A549 (cell line): Measurements from ENCODE around the gene TIGD3. TPM values are rescaled to one million over a fixed set of nuclear protein-coding genes. Genes with fewer than 3 reads are reported as not detected.

Experiments used
- ATAC-seq, 2 experiments: fragments of 200-7000 bp in 1 of 2; fragments of >200 bp in 1 of 2; cut with Nextera tagmentation in 1 of 2; cut with Tn5 transposase in 1 of 2; 3 replicates each; pipeline versions ENCODE4 v1.8.0 to v1.9.1; 2018 to 2020; ENCODE audit warnings: mild to moderate bottlenecking in 1 of 2, moderate library complexity in 1 of 2
- CTCF ChIA-PET: fragments of 300-600 bp; sonication (Branson Sonifier 250); formaldehyde crosslinking; extraction: SDS; loops from one replicate; lab custom pipeline; 2021; ENCODE audit warnings: antibody characterized with exemption, inconsistent platforms; lab: Yijun Ruan, JAX
- POLR2A ChIA-PET: fragments of 350-600 bp; formaldehyde crosslinking; extraction: SDS; loops from one replicate; lab custom pipeline; 2021; ENCODE audit warnings: antibody characterized with exemption, inconsistent platforms; lab: Yijun Ruan, JAX
- DNase-seq, 2 experiments: peaks; one replicate each; pipeline versions ENCODE4 v3.0.0 to v3.0.0-alpha.2; 2011 to 2016; ENCODE audit warnings: low read depth in 1 of 2, low spot score in 1 of 2
- FAIRE-seq: peaks from 2 replicates; lab custom pipeline; 2011; peaks lifted over from hg19 to GRCh38; lab: Jason Lieb, UNC
- H3K27ac ChIP-seq, 2 experiments: fragments of >200 bp; sonication (Bioruptor Twin); formaldehyde crosslinking; 3 replicates each; pipeline ENCODE4 v1.5.1; 2016 to 2017
- H3K4me1 ChIP-seq: fragments of >200 bp; sonication (Bioruptor Twin); formaldehyde crosslinking; 3 replicates; pipeline ENCODE4 v1.6.1; 2016
- H3K4me2 ChIP-seq: fragments of >200 bp; sonication (Bioruptor Twin); formaldehyde crosslinking; 3 replicates; pipeline ENCODE4 v1.6.1; 2016
- H3K4me3 ChIP-seq: fragments of >200 bp; sonication (Bioruptor Twin); formaldehyde crosslinking; 3 replicates; pipeline ENCODE4 v1.5.1; 2016
- H3K9me3 ChIP-seq: fragments of >200 bp; sonication (Bioruptor Twin); formaldehyde crosslinking; 3 replicates; pipeline ENCODE4 v1.6.1; 2016
- BCL3 ChIP-seq: fragments of >200 bp; sonication (Bioruptor Twin); formaldehyde crosslinking; IDR thresholded peaks from 3 replicates; pipeline ENCODE4 v1.6.1; 2016
- CBX8 ChIP-seq: fragments of 200-600 bp; sonication (generic); IDR thresholded peaks from 2 replicates; pipeline ENCODE4 v1.6.1; 2016
- CEBPB ChIP-seq, 2 experiments: fragments of >200 bp in 1 of 2; sonication (Bioruptor Twin) in 1 of 2; formaldehyde crosslinking in 1 of 2; IDR thresholded peaks; 2 replicates each; pipeline ENCODE4 v1.6.1; 2012 to 2016
- CHD4 ChIP-seq: fragments of 200-600 bp; sonication (generic); IDR thresholded peaks from 2 replicates; pipeline ENCODE4 v1.6.1; 2016; ENCODE audit warnings: antibody characterized with exemption, mild to moderate bottlenecking, borderline replicate concordance
- CTCF ChIP-seq: fragments of >200 bp; sonication (Bioruptor Twin); formaldehyde crosslinking; IDR thresholded peaks from 3 replicates; pipeline ENCODE4 v1.5.1; 2016
- EHF ChIP-seq: fragments of 250-450 bp; sonication (Bioruptor Pico); IDR thresholded peaks from 2 replicates; pipeline ENCODE4 v1.5.0; 2020; ENCODE audit warnings: mild to moderate bottlenecking
- FOXS1 ChIP-seq: fragments of 250-450 bp; sonication (Bioruptor Pico); IDR thresholded peaks from 2 replicates; pipeline ENCODE4 v1.5.0; 2020; ENCODE audit warnings: mild to moderate bottlenecking, moderate library complexity
- GATA3 ChIP-seq: IDR thresholded peaks from 2 replicates; pipeline ENCODE4 v1.6.1; 2012; ENCODE audit warnings: borderline replicate concordance
- HDAC2 ChIP-seq: fragments of 200-600 bp; sonication (generic); IDR thresholded peaks from 2 replicates; pipeline ENCODE4 v1.6.1; 2016
- HES2 ChIP-seq: fragments of >200 bp; sonication (Bioruptor Twin); formaldehyde crosslinking; IDR thresholded peaks from 2 replicates; pipeline ENCODE4 v1.6.1; 2016
- JUN ChIP-seq, 2 experiments: fragments of >200 bp; sonication (Bioruptor Twin); formaldehyde crosslinking; IDR thresholded peaks; 2 replicates in 1 of 2; 3 replicates in 1 of 2; pipeline ENCODE4 v1.6.1; 2016 to 2017
- MAX ChIP-seq: IDR thresholded peaks from 2 replicates; pipeline ENCODE4 v1.6.1; 2012
- MYC ChIP-seq: IDR thresholded peaks from 2 replicates; pipeline ENCODE4 v1.6.1; 2012; ENCODE audit warnings: mild to moderate bottlenecking, inconsistent platforms, low read length, improper control_type of control experiment, borderline replicate concordance
- NPAS2 ChIP-seq: fragments of 250-450 bp; sonication (Bioruptor Pico); IDR thresholded peaks from 2 replicates; pipeline ENCODE4 v1.8.0; 2022; ENCODE audit warnings: mild to moderate bottlenecking, moderate library complexity, borderline replicate concordance
- PHF8 ChIP-seq: fragments of 200-600 bp; sonication (generic); IDR thresholded peaks from 2 replicates; pipeline ENCODE4 v1.6.1; 2016; ENCODE audit warnings: low read depth, mild to moderate bottlenecking, antibody characterized with exemption, moderate library complexity, borderline replicate concordance
- POLR2A ChIP-seq: IDR thresholded peaks from 2 replicates; pipeline ENCODE4 v1.6.1; 2012; ENCODE audit warnings: mild to moderate bottlenecking, low read length
- RARB ChIP-seq: fragments of 250-450 bp; sonication (Bioruptor Pico); IDR thresholded peaks from 2 replicates; pipeline ENCODE4 v1.8.0; 2021; ENCODE audit warnings: mild to moderate bottlenecking, moderate library complexity
- REST ChIP-seq: fragments of 200-600 bp; sonication (generic); IDR thresholded peaks from 2 replicates; pipeline ENCODE4 v1.6.1; 2016; ENCODE audit warnings: antibody characterized with exemption, mild to moderate bottlenecking, moderate library complexity
- RNF2 ChIP-seq: fragments of 200-600 bp; sonication (generic); IDR thresholded peaks from 2 replicates; pipeline ENCODE4 v1.6.1; 2016; ENCODE audit warnings: low read depth, mild to moderate bottlenecking, antibody characterized with exemption, moderate library complexity, borderline replicate concordance
- SMC3 ChIP-seq: fragments of >200 bp; sonication (Bioruptor Twin); formaldehyde crosslinking; IDR thresholded peaks from 3 replicates; pipeline ENCODE4 v1.6.1; 2018; ENCODE audit warnings: inconsistent platforms
- TP53 ChIP-seq: fragments of 250-450 bp; sonication (Bioruptor Pico); IDR thresholded peaks from 2 replicates; pipeline ENCODE4 v1.5.0; 2021; ENCODE audit warnings: mild to moderate bottlenecking, moderate library complexity
- WGBS: methylation state at CpG from one replicate; pipeline ENCODE4 v1.1.6; 2017; ENCODE audit errors: missing lambda C conversion rate; 5-methylcytosine and 5-hydroxymethylcytosine counted together
- polyA minus RNA-seq: library from RNA; depleted of rRNA, polyadenylated mRNA; stranded (reverse); fragments of >200 nt; gene quantifications from 2 replicates; pipeline ENCODE4 v1.2.3, GENCODE V29; 2011; rRNA and poly(A)+ RNA removed
- polyA plus RNA-seq, 4 experiments: library from polyadenylated mRNA; depleted of rRNA in 3 of 4; stranded (reverse); fragments of >200 nt; fragmentation: RNase III in 1 of 4; extraction: RNeasy Plus Mini Kit Qiagen cat#74134 plus additional on column Dnase treatment in 1 of 4; gene quantifications; 2 replicates in 3 of 4; 3 replicates in 1 of 4; pipeline ENCODE4 v1.2.3, GENCODE V29; 2011 to 2017

The TIGD3 gene
- polyA plus RNA-seq (2011; rRNA removed) (0.30 and 0.37 TPM in 2 replicates), polyA plus RNA-seq (2017; fragmentation: RNase III; extraction: RNeasy Plus Mini Kit Qiagen cat#74134 plus additional on column Dnase treatment) (0.54 to 0.71 TPM (median 0.66 TPM) in 3 replicates), polyA minus RNA-seq (0.15 and 0.29 TPM in 2 replicates)
- 0.48 and 0.73 TPM in 2 replicates for polyA plus RNA-seq (2012; cell fraction: cytosol; rRNA removed)
- 1.2 and 1.3 TPM in 2 replicates for polyA plus RNA-seq (2012; cell fraction: nucleus; rRNA removed)

- Histone ChIP-seq H3K4me2 (peak within 1 kb of the TSS; percentile 93), H3K4me1 (0 out of 3 replicates have a peak, but pooled peaks cover 4% of the 10 kb centered on the region), H3K4me3 (peak within 1 kb of the TSS; percentile 89), H3K27ac (peak within 1 kb of the TSS; percentile 75 to 88), H3K9me3 (no peaks in the 10 kb centered on the region)
- DNase-seq (peak; percentile 93 to 99), FAIRE-seq (no peak), ATAC-seq (peak; percentile 90 to 95)
- whole genome bisulfite sequencing, result 2% methylated on average over 28 of the region's 79 CpGs
- POLR2A ChIA-PET, result interaction anchor here (0.7 to 1.1 kb wide), 2 partner anchors 21 to 150 kb away, joined by 3 to 4 read pairs; partner anchors contain the start of gene DPF2
- TF ChIP-seq REST (peak; percentile 79), TP53 (no peak), CHD4 (no peak), HDAC2 (no peak), RNF2 (no peak), CEBPB (IDR thresholded peaks at IDR 0.05) (no peak), MYC (no peak), JUN (IDR thresholded peaks at IDR 0.05) (peak in 1 of 2 experiments; percentile 32; a peak in 1 of 5 replicates), GATA3 (no peak), BCL3 (0 out of 3 replicates have a peak, but pooled peaks have one; percentile 51), POLR2A (peak; percentile 65), NPAS2 (CRISPR knock-in tag) (no peak), PHF8 (peak; percentile 56; the same call in 1 of the 2 replicates), CBX8 (no peak), HES2 (no peak), FOXS1 (CRISPR knock-in tag) (no peak), CTCF (no peak), MAX (peak; percentile 16; the same call in 1 of the 2 replicates), SMC3 (no peak), EHF (CRISPR knock-in tag) (no peak), RARB (CRISPR knock-in tag) (no peak)
- CTCF ChIA-PET, result interaction anchor here (1.2 to 78.3 kb wide), 7 partner anchors 7 to 74 kb away, joined by 3 to 3090 read pairs (median 10); partner anchors contain the start of genes CDC42EP2, DPF2 and POLA2
Measured at GRCh38 chr11:65354265-65355012, at the start of gene TIGD3. Gene TIGD3 (plus strand): TSS chr11:65354751. CDS start chr11:65355809, 1,058 bp downstream.
